Stimulated activated CD8-positive, alpha-beta memory T cell treated with anti-CD3 and anti-CD28 coated beads, Interleukin-7, amount 100 ng/mL, for 4 hours (primary cell): Measurements from ENCODE around the gene SYT15B.
"Not testable (repeated sequence)": the region's sequence is repeated elsewhere in the genome, so short reads cannot be mapped to it uniquely, and the experiment has no call there.

Source experiments
- DNase-seq, 2 donors: peaks; one replicate each; pipeline ENCODE4 v3.0.0-alpha.2; 2020; ENCODE audit warnings: low read depth in 2 of 2

Gene SYT15B

DNA sequence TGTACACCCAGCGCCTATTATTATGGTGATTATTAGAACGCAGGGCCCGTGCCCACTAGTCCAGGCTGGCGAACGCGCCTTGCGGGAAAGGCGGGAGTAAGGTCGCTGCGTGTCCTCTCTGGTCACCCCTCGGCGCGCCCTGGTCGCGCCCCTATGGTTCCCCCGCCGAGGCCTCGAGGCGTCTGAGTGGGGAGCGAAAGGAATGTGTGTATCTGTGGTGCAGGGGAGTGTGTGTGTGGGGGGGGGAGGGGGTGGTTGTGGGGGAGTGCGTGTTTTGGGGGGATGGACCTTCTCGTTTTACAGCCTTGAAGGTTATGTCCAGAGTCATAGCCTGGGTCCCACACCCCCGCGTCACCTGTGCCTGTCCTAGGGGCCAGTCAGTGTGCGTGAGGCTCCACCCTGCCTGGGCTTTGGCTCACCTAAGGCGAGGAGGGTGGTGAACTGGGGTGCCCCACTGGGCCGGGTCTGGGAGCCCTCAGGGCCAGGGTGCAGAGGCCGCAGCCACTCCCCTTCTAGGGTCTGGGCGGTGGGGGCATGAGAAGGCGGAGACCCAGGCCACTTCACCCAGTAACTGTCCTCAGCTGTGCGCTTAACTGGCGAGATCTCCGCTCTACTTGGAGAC lies at the start of gene SYT15B:
TSS of gene SYT15B (minus strand) at position 39 of the 622 bp plus-strand sequence. CDS start 952 bp downstream, outside the sequence.
- DNase-seq = not testable (repeated sequence)

GRCh38 chr10:47779590-47779989 lies 16.2 kb upstream of the SYT15B start:
- DNase-seq = not testable (repeated sequence)

- not testable (repeated sequence) for DNase-seq
Observed at GRCh38 chr10:47775361-47776231, 12.2 kb upstream of the SYT15B start.

GRCh38 chr10:47770745-47771144 lies 7.4 kb upstream of the SYT15B start:
- DNase-seq = not testable (repeated sequence)

- DNase-seq = not testable (repeated sequence)
Observed at GRCh38 chr10:47768578-47769115, 5.3 kb upstream of the SYT15B start.

DNA sequence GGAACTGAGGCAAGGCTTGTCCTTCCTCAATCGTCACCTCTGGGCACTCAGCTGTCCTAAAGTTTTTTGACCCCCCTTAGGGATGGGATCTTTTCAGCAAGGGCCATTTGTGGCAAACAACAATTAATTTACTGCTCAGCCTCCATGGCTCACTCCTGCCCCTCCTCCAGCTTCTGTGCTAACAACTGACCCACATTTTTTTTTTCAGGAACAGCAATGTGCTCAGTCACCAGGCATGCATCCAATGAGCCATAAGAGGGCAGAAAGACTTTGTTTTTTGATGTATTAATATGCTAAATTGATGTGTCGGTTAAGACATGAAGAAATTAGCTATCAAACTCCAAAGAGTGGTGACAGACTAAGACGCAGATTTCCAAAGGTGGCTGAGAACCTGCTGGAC lies 4.7 kb upstream of the SYT15B start:
- not testable (repeated sequence) for DNase-seq

DNA sequence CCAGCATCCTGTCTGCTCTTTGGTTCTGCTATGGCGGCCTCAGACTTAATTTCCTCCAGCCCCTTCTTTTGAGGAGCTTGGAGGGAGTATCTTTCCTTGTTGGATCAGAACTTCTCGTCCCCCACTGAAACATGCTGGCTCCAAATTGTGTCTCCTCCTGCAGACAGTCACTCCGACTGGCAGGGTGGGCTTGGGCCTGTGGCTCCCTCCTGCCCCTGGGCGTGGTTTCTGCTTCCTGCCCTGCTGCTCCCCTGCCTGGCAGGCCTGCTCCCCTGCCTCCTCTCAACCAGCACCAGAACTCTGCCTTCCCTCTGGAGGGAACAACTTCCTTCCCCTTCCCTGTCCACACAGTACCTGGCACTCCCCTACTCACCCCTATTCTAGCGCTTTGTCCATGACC lies 3.8 kb upstream of the SYT15B start:
- not testable (repeated sequence) for DNase-seq

- DNase-seq = not testable (repeated sequence)
Observed at GRCh38 chr10:47765232-47765631, 1.8 kb upstream of the SYT15B start.

- DNase-seq = not testable (repeated sequence)
Observed at GRCh38 chr10:47762674-47763553, 478 bp downstream of the SYT15B start.

DNA sequence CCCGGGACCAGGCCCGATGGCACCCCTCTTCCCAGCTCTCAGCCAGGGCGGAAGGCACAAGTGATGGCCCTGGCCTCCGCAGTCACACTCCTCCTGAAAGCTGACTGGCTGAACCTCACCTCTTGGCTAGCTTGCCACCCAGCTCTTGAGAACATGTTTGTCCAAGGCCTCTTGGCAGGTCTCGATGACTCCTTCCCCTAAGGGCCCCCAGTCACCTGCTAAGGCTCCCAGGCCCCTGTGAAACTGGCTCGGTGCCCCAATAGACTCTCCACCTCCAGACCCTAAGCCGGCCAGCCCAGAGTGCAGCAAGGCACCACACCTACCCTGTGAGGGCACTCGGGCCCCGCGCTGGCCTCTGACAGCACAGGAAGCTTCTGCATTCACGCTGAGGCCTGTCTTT lies 4.5 kb downstream of the SYT15B start:
- DNase-seq = not testable (repeated sequence)

- DNase-seq = not testable (repeated sequence)
Observed at GRCh38 chr10:47756169-47756568, 7.2 kb downstream of the SYT15B start.

DNA sequence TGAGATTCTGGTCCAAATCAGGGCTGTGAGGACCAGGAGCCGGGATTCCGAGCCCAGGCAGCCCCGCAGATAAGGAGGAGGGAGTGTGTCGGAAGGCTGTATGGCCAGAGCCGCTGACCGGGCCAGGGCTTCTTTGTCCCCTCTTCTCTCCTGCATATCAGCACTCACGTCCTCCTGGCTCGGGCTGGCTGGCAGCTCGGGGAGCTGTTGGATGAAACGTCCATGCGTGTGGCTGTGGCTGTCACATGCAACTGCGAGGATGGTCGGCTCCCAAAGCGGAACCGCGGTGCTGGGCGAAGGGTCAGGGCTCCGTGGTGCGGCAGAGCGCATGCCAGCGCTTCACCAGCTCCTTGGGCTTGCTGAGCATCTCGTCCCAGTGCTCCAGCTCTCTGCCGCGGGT lies 9.5 kb downstream of the SYT15B start:
- not testable (repeated sequence) for DNase-seq

DNA sequence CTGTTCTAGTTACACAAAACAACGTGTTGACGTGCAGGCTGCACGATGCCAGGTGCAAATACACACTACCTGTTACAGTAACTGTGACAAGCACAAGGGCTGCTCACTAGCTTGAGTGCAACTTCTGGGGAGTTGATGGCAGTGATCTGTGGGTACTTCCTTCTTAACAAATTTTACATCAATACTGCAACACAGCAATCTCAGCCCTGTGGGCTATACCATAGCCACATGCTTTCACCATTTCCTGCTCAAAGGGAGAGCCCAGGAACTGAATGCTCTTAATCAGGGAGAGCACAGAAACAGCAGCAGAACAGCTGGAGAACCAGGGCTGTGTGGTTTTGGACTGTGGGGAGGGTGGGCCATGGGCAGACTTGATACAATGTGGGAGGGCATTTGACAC lies 10.2 kb downstream of the SYT15B start:
- DNase-seq = not testable (repeated sequence)

DNA sequence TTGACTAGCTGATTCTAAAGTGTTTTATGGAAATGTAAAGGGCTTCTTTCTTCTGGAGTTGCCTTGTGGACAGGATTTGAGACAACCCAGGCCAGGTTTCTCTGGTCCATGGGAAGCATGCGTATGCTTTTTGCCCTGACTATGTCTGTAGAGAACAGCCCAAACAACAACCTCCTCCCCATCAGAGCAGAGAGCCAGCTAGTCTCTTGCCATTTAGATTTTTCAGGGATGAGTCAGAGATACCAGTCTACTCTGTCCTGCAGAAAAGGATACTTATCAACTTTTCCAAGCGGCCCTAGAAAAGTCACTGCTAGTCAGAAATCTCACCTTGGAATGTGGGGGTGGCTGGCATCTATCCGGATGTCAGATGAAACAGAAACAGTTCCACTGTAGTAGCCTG lies 11.6 kb downstream of the SYT15B start:
- not testable (repeated sequence) for DNase-seq

DNA sequence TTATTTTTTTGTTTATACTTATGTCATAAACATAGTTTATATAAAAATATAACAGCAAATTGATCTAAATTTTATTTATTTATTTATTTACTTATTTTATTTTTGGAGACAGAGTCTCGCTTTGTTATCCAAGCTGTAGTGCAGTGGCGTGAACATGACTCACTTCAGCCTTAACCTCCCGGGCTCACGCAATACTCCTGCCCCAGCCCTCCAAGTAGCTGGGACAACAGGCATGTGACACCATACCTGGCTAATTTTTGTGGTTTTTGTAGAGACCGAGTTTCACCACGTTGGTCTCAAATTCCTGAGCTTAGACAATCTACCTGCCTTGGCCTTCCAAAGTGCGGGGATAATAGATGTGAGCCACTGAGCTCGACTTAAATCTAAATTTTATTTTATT lies 13.0 kb downstream of the SYT15B start:
- not testable (repeated sequence) for DNase-seq

GRCh38 chr10:47746780-47747376 lies 16.5 kb downstream of the SYT15B start:
- not testable (repeated sequence) for DNase-seq

DNA sequence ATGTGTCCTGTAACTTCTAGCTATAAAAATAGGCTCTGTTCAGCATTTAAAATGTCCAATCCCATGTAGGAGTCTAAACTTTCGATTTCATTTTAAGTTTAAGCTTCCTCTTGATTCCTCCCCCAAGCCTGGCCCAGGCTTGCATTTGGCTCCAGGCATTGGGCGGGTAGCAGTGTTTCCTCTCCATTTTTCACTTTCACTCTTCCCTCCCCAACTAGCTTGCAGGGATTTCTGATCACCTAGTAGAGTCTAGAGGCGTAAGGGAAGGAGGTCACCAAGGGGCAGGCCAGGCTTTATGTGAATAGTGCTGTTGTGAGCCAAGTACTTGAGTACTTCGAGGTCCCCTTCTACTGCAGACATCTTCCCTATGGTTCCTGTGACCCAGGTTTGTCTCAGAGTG lies 18.5 kb downstream of the SYT15B start:
- not testable (repeated sequence) for DNase-seq

DNA sequence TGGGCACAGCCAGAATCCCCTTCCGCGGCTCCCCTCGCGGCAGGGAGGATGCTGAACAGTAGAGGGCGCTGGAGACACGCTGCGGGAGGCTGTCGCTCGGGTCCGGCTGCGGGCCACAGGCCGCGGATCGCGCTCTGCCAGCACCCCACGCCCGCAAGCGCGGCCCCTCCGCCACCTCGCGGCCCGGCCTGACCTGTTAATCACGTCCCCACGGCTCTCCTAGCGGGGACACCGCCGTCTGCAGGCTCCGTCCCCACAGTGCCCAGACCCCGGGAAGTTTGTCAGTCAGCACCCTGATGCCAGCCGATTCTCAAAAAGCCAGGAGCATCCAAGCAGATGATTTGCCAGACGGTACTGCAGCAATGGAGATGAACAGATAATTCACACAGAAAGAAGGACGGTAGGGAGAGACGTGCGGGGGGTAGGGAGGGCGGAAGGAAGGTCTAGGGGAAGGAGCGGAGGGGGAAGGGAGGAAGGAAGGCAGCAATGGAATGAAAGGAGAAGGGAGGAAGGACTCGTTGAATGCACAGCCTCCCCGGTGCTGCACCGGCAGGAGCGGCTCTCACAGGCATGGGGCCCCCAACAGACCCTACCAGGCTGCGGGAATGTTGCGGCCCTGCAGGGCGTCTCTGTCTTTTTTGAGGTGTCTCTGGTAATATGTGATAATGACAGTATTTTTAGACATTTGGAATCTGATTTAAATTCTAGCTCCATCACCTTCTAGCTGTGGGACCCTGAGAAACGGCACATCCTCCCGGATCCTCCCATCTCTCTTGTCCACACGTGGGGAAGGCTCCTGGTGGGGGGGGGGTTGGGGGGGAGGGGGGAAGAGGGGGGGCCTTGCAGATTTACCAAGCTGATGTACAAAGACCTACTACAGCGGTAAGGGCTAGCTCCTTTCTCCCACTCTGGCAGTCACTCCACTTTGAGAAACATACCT lies 19.5 kb downstream of the SYT15B start:
- not testable (repeated sequence) for DNase-seq

- DNase-seq = not testable (repeated sequence)
Observed at GRCh38 chr10:47740868-47741267, 22.5 kb downstream of the SYT15B start.

- not testable (repeated sequence) for DNase-seq
Observed at GRCh38 chr10:47730911-47731310, 32.5 kb downstream of the SYT15B start.
